Fibroblast of skin of left biceps (primary cell): Measurements from ENCODE around the gene OLFM1.
"Not testable (repeated sequence)": the region's sequence is repeated elsewhere in the genome, so short reads cannot be mapped to it uniquely, and the experiment has no call there.

Source experiments
- DNase-seq, 2 experiments: peaks; one replicate each; pipeline ENCODE4 v3.0.0-alpha.2; 2013; ENCODE audit warnings: low read depth in 2 of 2

The OLFM1 gene

DNA sequence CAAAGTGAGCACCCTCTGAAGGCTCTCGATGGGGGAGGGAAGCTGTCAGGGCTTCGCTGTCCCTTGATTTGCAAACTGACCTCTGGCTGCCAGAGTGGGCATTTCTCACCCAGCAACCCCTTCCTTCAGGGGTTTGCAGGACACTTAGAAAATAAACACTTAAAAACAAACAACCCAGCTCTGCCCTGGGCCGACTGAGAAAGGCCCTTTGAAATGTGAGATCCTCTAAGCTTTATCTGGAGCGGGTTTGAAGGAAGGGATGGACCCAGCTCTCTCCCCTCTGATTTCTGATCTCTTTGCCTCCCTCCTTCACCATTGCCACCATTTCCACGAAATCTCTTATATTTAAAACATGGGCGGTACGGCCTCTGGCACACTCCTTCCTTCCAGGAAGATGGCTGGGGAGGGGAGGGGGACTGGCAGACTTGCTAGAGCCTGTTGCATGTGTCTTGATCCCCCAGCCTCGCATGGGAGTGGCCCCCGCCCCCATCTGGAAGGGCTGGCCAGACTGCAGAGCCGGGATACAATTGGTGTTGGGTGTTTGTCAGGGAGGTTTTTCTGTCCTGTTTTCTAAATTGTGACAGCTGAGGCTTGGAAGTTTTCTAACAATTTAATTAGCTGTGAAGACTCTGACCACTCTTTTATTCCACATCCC, 20.2 kb downstream of the OLFM1 start:
- no peak for DNase-seq

DNA sequence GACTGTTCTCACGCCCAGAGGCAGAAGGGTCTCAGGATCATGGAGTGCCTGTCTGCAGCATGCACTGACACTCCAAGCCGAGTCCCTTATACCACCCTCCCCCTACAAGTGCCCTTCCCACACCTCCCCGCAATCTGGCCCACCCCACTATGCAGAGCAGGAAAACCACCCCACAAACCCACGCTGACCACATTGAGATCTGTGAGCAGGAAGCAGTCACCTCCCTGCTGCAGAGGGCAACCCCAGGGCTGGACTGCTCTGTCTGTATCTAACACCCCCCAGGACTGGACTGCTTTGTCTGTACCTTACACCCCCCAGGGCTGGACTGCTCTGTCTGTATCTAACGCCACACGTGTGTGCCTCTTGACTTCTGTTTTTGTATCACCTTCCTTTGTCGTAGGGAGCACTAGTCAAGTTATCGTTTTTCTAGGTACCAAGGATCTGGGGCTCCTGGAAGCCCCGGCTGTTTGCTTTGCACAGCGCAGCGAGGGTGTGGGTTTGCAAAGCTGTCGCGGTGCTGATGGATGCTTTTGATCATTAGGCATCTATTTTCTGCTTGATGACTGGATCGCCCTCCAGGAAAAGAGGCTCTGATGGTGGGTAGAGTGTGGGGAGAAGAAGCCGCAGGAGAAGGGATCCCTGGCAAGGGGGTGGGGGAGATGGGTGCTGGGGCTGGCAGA, 21.5 kb downstream of the OLFM1 start:
- no peak for DNase-seq

DNA sequence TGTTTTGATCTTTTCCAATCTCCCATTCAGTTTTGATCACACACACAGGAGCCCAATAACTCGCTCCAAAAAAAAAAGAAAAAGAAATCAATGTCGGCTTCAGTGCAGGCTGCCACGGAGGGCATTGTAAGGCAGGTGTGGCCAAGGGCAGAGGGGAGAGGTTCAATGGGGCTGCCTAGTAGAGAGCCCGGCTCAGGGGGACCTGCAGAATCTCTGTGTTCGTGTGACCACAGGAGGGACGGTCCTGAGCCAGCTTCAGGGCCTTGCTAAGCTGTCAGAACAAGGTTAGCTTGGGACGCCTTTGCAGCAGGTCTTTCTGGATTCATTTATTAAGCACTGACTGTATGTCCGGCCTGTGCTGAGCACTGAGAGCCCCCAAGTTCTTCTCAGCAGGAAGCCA, 22.2 kb downstream of the OLFM1 start:
- DNase-seq, result no peak

DNA sequence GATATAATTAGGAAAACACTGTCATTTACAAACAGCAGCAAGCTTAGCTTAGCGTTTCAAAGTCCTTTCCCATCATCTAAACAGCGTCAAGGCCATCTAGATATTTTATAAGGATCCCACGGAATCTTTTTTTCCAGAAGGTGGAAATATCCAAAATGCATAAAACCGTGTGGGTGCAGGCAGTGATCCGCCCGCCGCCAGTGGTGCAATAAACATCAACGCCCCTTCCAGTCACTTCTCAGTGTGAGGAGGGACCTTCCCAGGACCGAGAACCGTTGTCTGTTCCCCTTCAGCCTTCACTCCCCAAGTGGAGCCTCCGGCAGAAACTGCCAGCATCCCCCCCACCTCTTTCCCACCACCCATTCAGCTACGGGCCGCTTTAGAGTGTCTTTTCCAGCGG, 22.9 kb downstream of the OLFM1 start:
- no peak for DNase-seq

GRCh38 chr9:135111600-135111999, 24.1 kb downstream of the OLFM1 start:
- not testable (repeated sequence) for DNase-seq

GRCh38 chr9:135116371-135116770, 28.9 kb downstream of the OLFM1 start:
- DNase-seq, result no peak

DNA sequence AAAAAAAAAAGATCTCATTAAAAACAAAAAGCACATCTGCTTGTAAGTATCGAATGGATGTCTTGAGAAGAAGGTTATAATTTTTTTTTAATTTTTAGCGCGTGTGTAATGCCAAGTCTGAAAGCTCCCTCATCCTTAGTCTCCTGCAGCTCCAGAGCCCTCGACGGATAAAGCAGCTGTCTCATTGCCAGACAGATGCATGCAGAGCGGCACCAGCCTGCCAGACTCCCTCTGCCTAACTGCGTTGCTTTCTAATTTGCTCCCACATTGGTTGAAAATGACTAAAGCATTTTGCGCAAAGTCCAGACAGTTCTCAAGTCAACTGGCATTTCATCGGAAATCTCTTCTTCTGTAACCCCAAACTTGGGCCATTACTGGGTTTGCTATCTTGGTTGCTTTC, 29.4 kb downstream of the OLFM1 start:
- no peak for DNase-seq

GRCh38 chr9:135117281-135117680, 29.8 kb downstream of the OLFM1 start:
- DNase-seq, result no peak

DNA sequence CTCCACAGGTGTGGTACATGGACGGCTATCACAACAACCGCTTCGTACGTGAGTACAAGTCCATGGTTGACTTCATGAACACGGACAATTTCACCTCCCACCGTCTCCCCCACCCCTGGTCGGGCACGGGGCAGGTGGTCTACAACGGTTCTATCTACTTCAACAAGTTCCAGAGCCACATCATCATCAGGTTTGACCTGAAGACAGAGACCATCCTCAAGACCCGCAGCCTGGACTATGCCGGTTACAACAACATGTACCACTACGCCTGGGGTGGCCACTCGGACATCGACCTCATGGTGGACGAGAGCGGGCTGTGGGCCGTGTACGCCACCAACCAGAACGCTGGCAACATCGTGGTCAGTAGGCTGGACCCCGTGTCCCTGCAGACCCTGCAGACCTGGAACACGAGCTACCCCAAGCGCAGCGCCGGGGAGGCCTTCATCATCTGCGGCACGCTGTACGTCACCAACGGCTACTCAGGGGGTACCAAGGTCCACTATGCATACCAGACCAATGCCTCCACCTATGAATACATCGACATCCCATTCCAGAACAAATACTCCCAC, 32.1 kb downstream of the OLFM1 start:
- no peak for DNase-seq

- DNase-seq, result no peak
These were observed 32.8 kb downstream of the OLFM1 start for GRCh38 chr9:135120249-135120648.

DNA sequence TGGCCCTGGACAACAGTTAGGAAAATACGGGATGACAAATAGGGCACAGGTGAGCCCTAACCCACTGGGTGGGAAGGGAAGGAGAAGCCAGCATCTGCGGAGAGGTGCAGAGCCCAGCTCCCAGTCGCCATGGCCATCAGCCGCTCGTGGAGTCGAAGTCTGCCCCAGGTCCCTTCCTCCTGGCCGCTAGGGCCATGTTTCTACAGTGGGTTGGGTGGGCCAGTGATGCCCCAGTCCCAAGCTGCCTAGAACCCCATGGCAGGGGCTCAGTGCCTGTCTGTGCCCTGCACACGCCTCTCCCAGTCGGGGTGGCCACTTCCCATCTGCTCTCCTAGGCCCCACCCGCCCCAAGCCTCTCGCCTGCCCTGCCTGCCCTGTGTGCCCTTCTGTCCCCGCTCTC, 34.8 kb downstream of the OLFM1 start:
- DNase-seq, result no peak

DNA sequence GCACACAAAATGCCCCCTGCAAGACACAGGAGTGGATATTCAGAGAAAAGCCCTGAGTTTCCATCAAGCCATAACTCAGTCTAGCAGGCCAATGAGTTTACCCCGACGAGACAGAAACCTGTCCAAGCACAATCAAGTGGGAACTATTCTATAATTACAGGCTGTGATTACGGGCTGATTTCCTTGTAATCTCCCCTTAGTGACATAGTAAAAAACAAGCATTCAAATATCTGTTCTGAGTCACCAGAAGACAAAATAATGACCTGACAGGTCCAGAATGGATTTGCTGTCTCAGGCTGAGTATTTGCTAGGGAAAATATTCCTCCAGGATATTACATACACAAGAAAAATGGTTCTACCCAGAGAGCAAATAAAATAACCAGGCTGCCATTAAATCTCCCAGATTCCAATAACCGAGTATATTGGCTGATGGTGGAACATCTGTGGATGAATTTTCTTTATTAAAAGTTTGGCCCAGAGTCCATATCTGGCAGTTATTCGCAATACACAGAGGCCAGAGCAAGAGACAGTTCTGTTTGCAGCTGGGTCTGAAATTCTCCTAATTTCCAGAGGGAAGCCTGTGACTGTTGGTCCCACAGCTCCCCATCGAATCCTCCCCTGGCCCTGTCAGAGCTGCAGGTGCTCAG, 35.8 kb downstream of the OLFM1 start:
- no peak for DNase-seq

DNA sequence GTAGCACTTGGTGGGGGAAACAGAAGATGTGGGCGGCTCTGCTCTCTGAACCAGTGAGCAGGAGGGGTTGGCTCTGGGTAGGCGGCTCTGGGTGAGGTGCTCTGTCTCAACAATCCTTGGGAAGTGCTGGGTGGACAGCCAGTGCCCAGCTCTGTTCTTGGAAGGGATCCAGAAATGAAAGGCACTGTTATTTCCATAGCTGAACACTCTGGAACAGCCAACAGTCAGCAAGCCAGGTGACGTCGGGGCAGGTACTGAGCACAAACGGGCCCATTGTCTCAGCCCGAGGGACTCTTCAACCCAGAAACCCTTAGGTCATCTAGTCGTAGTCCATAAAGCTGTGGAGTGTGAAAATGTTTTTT, 36.3 kb downstream of the OLFM1 start:
- DNase-seq, result no peak

GRCh38 chr9:135126451-135127187, 39.2 kb downstream of the OLFM1 start:
- no peak for DNase-seq

DNA sequence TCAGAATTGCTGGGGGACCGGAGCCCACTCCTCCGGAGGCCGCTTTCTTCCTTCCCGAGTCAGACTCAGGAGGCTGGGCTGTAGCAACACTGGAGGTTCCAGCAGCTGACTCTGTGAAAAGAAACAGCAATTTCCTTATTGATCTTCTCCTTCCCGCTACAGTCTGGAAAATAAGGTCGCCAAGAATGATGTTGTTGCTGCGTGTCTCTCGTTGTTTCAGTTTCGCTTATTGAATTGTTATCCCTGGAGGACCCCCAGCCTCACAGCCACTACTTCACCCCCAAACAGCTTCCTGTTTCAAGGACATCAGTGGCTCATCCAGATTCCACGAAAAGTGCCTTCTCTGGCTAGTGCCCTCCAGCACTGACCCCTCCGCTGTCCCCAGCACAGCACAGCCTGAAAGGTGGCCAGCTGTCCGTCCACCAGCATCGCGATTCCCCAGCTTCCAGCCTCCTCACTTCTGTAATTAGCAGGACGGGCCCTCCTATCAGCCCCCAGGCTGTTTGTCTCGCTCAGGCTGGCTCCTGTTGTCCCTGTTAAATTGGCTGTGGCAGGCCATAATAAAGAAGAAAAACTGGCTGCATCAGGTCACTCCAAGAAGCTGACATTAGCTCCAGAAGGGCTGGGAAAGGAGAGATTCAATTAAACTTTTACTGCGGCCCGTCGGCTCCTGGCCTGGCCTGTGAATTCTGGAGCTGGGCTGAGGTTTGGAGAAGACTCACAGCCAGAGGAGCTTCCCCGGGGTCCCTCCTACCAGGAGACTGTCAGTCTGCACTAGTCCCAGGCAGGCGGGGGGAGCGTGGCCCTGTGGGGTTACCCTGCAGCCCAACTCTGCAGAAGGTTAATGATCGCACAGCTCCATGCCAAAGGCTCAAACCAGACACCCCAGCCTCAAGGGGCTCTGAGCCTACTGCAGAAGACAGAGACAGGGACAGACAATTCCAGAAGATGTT, 40.5 kb downstream of the OLFM1 start:
- no peak for DNase-seq

- no peak for DNase-seq
These were observed 41.7 kb downstream of the OLFM1 start for GRCh38 chr9:135129137-135129695.

- no peak for DNase-seq
These were observed 42.9 kb downstream of the OLFM1 start for GRCh38 chr9:135130207-135130976.

DNA sequence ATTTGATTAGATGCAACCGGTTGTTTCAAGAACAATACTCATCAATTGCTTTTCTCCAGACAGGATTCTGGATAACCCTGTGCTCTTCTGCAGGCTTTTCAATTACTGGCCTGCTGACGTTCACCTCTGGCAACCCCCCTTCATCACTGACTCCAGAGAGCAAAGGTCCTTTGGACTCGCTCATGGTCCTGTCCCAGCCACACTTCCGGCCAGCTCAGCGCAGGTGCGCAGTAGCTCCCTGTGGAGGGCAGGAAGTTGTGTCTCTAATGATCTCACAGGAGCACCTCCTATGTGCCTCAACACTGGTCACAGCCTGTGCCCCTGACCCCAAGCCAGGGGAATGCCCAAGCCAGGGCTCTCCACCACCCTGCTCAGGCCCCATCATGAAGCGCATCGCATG, 44.0 kb downstream of the OLFM1 start:
- DNase-seq, result no peak

DNA sequence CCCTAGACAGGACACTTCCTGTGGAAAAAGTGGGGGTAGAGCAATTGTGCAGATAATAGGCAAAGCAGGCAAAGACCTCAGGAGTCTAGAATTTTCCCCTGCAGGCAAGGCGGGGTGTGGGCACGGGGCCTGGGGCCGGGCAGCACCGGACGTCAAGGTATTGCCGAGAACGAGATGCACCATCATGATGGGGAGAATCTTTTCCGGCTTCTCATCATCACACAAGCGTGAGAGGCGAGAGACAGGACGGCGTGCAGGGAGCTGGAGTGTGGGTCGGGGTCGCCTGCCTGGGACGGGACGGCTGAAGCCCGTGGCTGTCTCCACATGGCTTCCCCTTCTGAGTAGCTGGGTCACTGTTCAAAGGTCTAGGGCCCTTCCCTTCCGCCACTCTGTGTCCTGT, 44.5 kb downstream of the OLFM1 start:
- DNase-seq, result no peak
